HG03045 (cell line): ENCODE results near the gene MRPL43.

Experiments used
- ATAC-seq: cut with Tn5 transposase; IDR thresholded peaks from one replicate; pipeline ENCODE4 v1.9.1; 2021; ENCODE audit warnings: mild to moderate bottlenecking, moderate library complexity; ENCODE audit not compliant: unreplicated experiment

Gene MRPL43

DNA sequence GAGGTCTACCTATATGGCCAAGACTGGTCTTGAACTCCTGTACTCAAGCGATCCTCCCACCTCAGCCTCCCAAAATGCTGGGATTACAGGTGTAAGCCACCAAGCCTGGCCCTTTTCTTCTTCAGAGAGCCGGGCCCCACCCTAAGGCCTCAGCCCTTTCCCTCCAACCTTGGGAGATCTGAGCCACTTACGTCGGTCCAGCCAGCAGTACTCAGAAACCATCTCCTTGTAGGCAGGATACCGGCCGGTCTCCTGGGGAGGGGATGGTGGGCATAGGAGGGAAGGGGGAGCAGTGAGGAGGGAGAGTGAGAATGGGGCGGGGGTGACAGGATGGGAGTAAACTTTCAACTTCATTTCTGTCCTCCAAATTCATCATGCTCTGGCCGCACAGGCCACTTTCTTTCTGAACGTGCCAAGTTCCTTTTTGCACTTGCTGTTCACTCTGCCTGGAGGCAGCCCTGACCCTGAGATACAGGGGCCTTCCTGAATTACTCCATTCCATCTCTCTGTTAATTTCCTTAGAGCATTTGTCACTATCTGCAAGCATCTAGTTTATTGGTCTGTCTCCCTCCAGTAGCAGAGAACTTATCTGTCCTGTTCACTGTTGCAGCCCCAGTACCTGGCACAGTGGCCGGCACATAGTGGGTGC is 33.3 kb upstream of the MRPL43 start:
- no peak for ATAC-seq

DNA sequence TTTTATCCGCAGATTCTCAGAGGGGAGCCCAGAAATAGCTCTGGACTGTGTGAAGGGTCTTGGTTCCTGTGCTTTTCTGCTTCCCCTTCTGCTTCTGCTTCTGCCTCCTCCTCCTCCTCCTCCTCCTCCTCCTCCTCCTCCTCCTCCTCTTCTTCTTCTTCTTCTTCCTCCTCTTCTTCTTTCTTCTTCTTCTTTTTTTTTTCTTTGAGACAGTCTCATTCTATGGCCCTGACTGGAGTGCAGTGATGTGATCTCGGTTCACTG is 32.1 kb upstream of the MRPL43 start:
- no peak for ATAC-seq

DNA sequence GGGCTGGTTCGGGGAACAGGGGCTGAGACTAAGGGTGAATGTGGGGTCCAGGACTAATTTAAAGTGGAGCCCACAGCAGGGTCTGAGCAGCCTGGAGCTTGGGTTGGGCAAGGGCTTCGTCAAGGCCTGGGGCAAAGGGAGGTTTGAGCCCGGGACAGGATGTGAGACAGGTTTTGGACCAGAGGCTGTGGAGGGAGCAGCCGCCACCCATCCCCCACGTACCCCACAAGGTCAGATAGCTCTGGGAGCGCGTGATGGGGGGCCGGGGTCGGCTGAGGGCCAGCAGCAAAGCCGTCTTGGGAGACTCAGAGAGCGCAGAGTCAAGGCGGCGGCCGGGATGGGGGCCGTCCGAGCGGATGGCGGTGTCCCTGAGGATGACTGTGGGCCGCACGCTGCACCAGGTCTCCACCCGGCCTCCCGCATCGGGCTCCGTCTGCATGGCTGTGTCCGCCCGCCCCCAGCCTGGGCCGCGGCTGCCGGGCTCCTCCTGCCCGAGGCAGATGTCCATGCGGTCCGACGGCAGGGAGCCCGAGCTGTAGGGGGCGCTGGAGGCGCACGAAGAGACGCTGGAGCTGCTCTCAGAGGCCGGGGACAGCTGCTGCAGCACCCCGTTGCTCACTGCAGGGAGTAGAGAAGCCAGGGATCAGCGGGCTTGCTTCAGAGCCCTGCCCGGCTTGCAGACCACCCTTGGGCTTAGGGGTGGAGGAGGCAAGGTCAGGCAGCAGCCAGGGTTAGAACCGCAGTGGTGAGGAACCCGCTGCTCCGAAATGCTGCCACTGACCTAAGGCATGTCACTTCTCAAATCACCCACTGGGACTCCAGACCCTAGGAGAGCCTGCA is 31.5 kb upstream of the MRPL43 start:
- no peak for ATAC-seq

DNA sequence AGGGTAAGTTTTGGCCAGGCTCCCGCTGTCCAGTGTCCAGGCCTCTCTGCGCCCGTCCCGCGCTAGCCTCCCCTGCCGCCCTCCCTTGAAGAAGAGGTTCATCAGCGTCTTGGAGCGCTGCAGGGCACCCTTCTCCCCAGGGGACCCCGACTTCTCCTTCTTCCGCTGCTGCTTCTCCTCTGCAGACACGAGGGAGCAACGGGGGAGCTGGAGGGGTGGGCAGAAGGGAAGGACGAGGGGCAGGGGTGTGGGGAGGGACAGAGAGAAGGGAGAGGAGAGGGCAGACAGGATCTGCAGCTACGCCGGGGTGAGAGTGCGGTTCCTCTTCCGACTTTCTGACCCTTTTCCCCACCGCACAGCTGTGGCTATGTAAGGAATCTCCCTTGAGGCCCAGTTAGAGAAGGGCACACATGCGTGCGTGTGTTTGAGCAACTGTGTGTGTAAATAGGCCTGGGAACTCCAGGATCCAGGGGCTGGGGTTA is 30.9 kb upstream of the MRPL43 start:
- no peak for ATAC-seq

DNA sequence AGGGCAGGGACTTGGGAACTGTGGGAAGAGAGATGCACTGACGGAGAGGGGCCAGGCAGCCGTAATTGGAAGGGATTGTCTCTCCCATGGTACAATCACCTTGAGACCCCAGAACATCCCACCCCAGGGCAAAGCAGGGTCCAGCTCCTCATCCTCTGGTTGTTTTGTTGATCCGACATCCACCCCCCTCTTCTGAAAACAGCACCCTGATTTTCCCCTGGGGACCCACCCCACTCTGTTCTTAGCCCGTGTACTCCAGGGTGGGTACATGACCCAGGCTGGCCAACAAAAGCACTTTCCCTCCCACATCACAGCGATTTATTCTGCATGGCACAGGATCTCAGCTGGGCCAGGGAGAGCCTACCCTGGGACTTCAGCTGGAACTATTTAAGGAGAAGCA is 29.5 kb upstream of the MRPL43 start:
- ATAC-seq = no peak

DNA sequence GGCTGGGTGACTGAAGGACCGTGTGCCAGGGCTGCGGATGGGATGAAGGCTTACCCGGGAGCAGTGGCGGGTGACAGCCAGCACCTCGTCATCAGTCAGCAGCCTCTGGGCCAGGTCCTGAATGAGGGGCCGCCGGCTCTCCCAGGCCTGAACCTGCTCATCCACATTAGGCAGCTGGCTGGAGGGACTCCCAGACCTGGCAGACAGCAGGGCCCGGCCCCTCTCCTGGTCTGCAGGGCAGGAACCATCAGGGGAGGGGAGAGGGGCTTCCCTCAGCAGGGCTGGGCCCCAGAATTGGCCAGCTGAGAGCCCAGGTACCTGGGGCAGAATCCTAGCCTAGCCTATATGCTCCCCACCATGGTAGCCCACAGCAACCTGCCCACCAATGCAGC is 28.3 kb upstream of the MRPL43 start:
- no peak for ATAC-seq

DNA sequence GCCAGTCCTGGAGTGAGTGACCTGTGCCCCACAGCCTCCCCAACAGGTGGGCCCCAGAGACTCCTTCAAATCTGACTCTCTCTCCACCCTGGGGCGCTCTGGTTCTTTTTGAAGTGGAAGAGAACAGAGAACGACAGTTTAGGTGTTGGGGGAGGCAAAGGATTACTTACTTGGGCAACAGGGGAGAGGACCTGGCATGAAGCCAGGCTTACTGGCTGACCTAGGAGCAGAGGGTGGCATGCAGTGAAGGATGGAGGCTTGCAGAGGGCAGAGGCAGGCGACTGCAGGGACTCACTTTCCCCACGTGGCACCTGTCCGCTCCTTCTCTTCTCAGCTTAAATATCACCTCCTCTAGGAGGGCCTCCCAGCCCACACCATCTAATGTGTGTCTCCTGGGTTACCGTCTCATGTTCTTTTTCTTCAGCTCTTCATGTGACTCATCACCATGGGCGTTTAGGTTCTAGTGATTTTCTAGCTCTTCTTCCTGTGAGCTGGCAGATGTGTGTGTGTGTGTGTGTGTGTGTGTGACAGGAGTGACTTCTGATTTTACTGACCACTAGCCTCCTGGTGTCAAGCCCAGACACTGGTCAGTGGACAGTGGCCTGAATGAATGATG is 27.8 kb upstream of the MRPL43 start:
- ATAC-seq = no peak

DNA sequence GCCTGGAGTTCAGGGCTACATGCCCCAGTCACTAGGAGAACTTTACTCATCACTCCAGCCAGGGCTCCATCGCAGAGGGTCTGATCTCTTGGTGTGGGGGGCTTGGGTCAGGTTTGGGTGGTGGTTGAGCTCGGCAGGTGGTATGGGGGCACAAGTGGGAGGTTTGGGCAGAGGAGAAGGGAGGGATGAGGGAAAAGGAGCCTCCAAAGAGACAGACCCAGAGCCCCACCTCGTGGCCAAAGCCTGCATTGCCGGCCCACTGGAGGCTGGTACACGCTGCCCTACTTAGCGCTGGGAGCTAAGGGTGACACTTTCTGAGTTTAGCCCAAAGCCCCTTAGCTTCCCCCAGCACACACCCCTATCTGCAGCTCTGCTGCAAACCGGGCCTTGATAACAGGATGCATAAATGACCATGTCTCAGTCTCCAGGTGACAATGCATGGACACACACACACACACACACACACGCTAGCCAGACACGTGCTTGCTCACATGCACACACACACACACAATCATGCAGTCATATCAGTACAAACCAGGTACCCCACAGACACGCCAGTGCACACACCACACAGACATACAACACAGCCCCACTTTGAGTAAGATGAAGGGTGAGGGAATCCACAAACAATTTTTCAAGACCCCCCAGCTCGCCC is 27.1 kb upstream of the MRPL43 start:
- no peak for ATAC-seq

DNA sequence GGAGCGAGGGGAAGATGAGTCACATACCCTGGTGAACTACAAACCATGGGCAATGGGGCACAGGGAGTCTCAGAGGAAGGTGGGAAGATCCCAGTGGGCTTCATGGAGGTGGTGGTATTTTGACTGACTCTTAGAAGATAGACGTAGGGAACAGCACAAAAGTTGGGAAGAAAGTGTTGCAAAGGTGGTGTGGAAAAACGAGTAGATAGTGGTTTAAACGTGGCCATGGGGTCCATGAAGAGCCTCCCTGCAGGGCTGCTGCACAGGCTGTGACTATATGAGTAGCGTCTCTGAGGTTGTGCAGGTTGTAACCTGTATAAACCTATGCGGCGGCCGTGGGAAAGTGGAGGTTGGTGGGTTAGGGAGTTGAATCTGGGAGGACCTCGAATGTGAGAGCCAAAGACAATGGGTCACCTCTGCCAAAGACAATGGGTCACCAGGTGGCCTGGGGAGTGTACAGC is 26.1 kb upstream of the MRPL43 start:
- no peak for ATAC-seq

DNA sequence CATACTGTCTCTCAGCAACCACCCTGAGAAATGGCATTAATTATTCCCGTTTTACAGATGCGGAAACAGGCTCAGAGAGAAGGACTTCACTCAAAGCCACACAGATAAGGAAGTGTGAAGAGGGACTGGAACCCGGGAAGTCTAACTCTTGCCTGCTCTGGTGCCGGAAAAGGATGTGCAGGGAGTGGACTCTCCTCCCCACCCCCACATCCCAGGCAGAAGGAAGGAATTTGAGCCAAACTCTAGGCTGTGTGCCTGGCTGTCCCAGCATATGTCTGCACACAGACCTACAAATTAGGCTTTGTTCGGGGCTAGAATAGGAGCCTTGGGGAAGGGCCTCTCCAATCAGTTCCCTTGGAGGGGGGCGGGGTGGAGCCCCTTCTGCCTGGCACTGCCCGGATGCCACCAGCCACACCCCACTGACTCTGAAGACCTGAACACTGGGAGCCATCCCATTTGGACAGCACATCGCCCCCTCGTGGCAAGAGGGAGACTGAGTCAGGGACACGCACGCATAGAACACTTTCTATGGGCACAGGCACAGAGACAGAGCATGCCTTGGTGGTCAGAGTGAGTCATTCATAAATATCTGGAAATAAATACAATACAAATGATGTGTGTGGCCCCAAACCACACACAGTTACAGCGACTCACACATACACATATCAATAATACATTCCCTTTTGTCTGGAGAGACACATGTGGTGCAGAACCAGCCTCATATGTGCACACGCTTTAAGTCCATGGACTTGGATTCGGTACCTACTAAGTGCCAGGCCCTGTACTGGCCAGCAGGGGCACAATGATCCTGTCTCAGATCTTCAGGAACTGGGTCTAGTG is 25.4 kb upstream of the MRPL43 start:
- no peak for ATAC-seq

DNA sequence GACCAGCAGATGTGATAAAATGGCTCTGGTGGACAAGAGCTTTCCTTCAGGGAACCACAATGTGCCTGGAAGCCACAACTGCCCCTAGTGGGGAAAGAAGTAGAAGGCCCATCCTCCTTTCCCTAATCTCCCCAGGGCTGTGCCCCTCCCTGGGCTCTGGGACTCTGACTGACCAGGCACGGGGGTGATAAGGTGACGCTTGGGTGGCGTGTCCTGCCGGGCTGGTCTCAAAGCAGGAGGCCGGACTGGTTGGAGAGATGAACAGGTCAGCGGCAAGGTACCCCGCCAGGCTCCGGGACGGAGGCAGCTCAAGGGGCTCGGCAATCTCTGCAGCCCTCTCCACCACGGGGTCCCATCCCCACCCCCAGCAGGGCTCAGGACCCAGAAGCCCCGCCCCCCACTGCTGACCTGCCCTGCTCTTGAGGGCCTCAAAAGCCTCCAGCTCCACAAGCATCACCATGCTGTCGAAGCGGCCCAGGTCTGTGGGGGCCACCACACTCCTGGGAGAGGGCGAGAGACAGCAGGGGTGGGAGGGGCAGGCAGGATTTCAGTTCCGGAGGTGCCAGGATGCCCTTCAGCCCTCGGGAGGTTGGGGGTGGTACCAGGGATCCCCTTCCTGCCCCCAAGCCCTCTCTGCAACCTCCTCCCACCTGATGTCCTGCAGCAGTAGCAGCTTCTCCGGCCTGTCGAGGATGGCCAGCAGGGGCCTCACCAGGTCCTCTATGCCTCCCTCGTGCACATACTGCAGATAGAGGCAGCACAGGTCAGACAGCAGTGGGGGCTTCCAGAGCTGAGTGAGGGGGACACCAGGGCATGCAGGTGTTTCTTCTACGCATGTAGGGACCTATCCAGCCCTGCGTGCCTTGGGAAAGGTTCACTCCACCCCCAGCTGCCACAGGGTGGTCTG is 24.5 kb upstream of the MRPL43 start:
- no peak for ATAC-seq

DNA sequence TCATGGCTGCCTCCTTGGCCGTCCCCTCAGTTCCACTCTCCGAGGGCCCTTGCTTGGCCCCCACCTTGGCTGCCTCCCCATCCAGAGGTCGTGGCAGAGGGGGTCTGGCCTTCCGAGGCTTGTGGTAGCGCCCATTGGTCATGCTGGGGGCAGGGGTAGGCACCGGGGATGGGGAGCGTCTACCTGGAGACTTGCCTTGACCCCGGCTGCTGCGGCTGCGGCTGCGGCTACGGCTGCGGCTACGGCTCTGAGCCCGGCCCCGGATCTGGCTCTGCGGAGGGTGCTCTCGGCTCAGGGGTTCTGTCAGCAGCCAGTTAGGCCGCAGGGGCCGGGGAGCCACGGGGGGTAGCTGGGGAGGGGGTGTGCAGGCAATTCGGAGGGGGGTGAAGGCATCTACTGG is 23.0 kb upstream of the MRPL43 start:
- ATAC-seq = no peak

DNA sequence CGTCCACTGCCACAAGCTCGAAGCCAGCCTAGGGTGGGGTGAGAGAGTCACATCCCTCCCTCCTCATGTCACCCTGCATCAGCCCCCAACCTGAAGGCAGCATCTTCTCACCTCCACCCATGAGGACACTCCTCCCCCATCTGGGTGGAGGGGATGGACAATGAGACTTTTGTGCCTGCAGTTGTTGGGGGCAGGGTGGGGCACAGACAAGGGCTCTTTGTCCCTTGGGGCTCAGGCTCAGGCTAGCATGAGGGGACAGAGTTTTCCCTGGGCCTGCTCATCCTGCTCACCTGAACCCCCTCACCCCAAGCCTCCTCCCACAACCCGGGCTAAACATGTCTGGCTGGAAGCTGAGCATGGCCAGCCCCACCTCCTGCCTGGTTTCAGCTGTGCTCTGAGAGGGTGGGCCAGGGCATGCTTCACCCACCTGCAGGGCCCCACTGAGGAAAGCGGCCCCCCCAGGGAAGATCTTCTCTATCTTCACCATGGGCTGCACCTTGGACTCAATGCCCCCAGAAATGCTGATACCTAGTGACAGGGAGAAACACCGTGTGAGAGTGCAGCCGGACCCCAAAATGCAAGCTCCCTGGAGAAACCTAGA is 21.6 kb upstream of the MRPL43 start:
- ATAC-seq = no peak

DNA sequence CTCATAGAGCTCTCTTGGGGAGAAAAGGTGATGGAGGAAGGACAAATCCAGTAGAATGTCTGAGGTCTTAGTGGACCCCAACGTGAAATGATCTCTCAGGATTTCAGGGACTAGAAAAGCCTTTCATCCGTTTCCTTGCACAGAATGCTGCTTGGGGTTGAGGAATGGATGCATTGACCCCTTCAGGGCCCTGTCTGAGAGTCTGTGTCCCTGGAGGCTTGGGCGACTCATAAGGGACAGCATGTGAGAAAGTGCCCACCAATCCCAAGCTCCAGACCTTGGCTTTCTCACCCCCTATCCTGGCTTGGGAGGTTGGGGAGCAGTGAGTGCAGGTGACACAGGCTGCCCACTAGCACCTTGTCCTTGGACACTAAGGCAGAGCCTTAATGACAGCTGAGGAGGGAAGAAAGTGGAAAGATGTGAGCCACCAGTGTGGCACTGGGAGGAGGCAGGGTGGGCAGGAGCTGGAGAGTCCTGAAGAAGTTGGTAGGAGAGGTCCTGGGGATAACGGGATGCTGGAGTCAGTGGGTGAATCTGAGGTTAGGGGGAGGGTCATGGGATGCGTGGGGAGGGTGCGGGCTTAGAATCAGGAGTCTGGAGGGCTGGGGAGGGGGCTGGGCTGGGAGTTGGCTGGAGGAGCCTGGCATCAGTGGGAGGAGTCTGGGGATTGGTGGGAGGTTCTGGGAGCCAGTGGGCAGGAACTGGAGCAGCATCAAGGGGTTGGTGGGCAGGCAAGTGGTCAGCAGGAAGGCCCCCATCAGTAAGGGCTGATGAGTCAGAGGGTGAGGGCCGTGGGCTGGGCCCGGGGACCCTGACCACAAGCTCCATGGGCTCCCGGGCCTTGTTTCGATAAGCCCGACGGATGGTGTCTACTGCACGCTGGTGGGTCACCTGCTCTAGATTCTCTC is 20.9 kb upstream of the MRPL43 start:
- ATAC-seq = no peak

DNA sequence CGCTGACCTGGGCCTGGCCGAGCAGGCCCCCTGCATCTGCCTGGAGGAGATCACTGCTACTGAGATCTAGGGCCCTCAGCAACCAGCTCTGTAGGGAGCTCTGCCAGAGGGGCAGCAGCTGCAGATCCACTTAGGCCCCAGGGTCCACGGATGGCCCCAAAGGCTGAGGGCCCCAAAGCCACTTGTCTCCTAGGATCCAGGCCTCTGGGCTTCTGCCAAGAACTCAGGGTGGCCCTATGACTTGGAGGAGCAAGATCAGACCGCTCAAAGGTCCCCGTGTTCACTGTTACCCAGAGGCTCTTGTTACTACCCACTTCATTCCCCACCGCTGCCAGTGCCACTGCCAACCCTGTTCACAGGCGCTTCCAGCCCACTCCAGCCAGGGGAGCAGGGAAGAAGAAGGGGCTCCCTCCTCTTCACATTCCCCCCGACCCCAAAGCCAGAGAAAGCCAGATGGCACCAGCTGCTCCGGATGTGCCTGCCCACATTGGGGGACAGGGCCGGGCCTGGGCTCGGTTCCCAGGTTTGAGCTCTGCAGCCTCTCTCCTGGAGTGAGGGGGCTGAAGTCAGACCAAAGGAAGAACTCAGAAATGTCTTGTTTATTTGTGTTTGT is 19.9 kb upstream of the MRPL43 start:
- no peak for ATAC-seq

DNA sequence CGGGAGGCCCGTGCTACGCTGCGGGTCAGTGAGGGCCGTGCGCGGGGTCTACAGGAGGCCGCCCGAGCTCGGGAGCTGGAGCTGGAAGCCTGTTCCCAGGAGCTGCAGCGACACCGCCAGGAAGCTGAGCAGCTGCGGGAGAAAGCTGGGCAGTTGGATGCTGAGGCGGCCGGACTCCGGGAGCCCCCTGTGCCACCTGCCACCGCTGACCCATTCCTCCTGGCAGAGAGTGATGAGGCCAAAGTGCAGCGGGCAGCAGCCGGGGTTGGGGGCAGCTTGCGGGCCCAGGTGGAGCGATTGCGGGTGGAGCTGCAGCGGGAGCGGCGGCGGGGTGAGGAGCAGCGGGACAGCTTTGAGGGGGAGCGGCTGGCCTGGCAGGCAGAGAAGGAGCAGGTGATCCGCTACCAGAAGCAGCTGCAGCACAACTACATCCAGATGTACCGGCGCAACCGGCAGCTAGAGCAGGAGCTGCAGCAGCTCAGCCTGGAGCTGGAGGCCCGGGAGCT is 19.3 kb upstream of the MRPL43 start:
- no peak for ATAC-seq

DNA sequence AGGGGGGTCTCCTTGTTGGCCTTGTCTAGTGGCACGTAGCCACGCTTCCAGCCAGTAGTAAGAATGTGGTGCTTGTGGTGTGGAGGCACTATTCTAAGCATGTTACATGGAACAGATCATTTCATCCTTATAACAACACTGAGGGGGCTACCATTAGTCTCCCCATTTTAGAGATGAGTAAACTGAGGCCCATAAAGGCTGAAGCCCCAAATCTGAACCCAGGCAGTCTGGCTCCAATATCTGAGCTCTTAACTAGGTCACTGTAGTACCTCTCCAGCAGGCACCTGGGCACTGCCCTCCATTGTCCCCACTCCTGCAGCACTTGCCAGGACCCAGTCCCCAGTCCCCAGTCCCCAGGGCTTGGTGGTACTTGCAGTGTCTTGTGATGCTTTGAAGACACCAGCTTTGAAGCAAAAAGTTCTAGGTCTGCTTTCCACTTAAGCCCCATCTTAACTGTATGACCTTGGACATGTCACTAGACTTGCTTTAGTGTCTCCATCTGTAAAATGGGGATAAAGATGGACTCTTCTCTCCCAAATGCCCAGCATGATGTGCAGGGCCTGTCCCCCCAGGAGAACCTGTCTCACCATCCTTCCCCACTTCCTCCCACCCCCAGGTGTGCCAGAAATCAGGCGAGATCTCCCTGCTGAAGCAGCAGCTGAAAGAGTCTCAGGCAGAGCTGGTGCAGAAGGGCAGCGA is 18.7 kb upstream of the MRPL43 start:
- no peak for ATAC-seq
